ENCODE results near the gene IPO5.

Gene IPO5

GRCh38 chr13:97953376-97953970, at the start of gene IPO5:
Gene IPO5, plus strand, starts transcription at chr13:97953675. Its CDS starts 23,022 bp downstream, at chr13:97976697.
- TF ChIP-seq, protein P1, sequence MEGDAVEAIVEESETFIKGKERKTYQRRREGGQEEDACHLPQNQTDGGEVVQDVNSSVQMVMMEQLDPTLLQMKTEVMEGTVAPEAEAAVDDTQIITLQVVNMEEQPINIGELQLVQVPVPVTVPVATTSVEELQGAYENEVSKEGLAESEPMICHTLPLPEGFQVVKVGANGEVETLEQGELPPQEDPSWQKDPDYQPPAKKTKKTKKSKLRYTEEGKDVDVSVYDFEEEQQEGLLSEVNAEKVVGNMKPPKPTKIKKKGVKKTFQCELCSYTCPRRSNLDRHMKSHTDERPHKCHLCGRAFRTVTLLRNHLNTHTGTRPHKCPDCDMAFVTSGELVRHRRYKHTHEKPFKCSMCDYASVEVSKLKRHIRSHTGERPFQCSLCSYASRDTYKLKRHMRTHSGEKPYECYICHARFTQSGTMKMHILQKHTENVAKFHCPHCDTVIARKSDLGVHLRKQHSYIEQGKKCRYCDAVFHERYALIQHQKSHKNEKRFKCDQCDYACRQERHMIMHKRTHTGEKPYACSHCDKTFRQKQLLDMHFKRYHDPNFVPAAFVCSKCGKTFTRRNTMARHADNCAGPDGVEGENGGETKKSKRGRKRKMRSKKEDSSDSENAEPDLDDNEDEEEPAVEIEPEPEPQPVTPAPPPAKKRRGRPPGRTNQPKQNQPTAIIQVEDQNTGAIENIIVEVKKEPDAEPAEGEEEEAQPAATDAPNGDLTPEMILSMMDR (IDR thresholded peaks at IDR 0.05; ENCODE audit: extremely low read depth, missing control alignments), result no peak

DNA sequence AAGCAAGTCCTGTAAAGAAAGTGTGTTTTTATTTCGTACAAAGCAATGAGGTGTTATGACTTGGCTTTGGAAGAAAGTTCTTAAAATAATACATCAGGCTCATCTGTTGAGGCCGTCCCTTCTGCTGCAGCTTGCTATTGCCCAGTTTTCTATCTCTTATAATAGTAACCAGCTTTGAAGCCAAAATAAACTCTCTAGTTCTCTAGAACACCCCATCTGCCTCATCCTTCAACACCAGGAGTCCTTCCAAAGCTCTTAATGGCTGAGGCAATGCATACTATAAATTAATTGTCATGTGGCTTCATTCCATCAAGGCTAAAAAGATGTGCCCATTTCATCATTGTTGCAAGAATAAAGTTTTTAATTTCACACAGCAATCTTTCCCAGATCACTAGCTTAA, 49.4 kb upstream of the IPO5 start:
- TF ChIP-seq, protein P1 (IDR thresholded peaks at IDR 0.05; ENCODE audit: extremely low read depth, missing control alignments), result no peak
- DNase-seq (ENCODE audit: low spot score), result no peak

More at GRCh38 chr13:97953376-97953970, at the start of gene IPO5:
- no peak for DNase-seq (ENCODE audit: low spot score)

GRCh38 chr13:97905517-97905916, 48.0 kb upstream of the IPO5 start:
- TF ChIP-seq, protein P1 (IDR thresholded peaks at IDR 0.05; ENCODE audit: extremely low read depth, missing control alignments), result no peak
- DNase-seq (ENCODE audit: low spot score), result no peak

DNA sequence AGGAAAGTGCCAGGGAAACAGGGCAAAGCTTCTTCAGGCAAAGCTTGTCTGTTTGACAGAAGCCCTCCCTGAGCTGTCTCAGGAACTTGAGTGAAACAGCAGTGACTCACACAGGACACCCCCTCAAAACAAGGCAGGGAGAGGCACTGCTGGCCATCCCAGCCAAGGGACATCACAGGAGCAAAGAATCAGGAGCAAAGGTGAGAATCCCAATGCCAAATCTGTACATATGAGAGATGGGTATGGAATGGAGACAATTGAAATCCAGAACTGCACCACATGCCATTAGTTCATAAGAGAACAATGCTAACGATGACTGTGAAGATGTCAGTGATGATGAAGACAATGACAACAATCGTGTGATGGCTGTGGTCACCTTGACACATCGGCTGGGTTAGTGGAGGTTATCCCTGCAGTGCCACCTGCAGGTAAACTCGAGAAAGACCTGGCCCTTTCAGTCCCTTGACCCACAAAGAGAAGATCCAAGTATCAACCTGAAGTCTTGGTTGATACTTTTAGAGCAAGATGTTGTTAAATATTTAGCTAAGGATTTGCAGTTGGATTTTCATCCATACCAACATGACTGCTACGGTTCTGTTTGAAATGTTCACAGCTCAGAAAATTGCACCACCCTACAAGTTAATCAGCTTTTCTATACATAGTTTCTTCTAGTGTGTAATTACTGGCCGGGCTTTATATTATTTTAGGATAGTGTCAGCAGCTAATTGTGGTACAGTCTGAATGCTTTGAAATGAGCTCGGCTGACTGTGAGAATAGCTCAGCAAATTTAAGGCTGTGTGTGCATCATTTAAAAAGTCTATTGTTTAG, 42.0 kb upstream of the IPO5 start:
- TF ChIP-seq, protein P1 (IDR thresholded peaks at IDR 0.05; ENCODE audit: extremely low read depth, missing control alignments), result peak; percentile 37
- peak; percentile 38 for DNase-seq (ENCODE audit: low spot score)

GRCh38 chr13:97912139-97912535, 41.3 kb upstream of the IPO5 start:
- DNase-seq (ENCODE audit: low spot score), result no peak
- TF ChIP-seq, protein P1 (IDR thresholded peaks at IDR 0.05; ENCODE audit: extremely low read depth, missing control alignments), result no peak

DNA sequence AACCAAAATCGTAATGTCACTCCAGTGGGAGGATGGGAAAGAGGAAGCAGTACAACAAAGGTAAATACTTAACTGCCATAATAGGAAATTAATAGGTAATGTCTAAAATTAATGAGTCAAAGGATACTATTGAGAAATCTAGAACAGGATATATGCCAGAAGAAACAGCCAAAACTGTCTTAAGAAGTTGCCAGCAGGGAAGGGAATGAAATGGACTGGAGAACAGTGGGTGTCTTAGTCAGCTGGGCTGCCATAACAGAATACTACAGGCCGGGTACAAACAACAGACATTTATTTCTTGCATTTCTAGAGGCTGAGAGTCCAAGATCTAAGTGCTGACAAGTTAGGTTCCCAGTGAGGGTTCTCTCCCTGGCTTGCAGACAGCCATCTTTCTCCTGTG, 40.3 kb upstream of the IPO5 start:
- TF ChIP-seq, protein P1 (IDR thresholded peaks at IDR 0.05; ENCODE audit: extremely low read depth, missing control alignments), result no peak
- DNase-seq (ENCODE audit: low spot score), result no peak

GRCh38 chr13:97914540-97914939, 38.9 kb upstream of the IPO5 start:
- no peak for DNase-seq (ENCODE audit: low spot score)
- TF ChIP-seq, protein P1 (IDR thresholded peaks at IDR 0.05; ENCODE audit: extremely low read depth, missing control alignments), result no peak

Data from GM20000 (cell line).